Bronchial epithelial cell (primary cell): ENCODE results near the gene SHLD1. TPM values are rescaled to one million over a fixed set of nuclear protein-coding genes. Genes with fewer than 3 reads are reported as not detected.
"Not testable (repeated sequence)": the region's sequence is repeated elsewhere in the genome, so short reads cannot be mapped to it uniquely, and the experiment has no call there.

Experiments
- DNase-seq: peaks from one replicate; pipeline ENCODE4 v3.0.0-alpha.2; 2010; ENCODE audit warnings: low read depth
- FAIRE-seq: peaks from 2 replicates; lab custom pipeline; 2011; peaks lifted over from hg19 to GRCh38; lab: Jason Lieb, UNC
- H3K27me3 ChIP-seq: 2 replicates; pipeline ENCODE4 v1.5.1; 2011; ENCODE audit warnings: low read length; ENCODE audit not compliant: control insufficient read depth, insufficient read depth
- H3K36me3 ChIP-seq: 2 replicates; pipeline ENCODE4 v1.5.1; 2011; ENCODE audit warnings: low read length; ENCODE audit not compliant: control insufficient read depth, insufficient read depth
- H3K4me3 ChIP-seq: 2 replicates; pipeline ENCODE4 v1.5.1; 2011; ENCODE audit warnings: mild to moderate bottlenecking, low read depth, low read length, control low read depth
- total RNA-seq: library from RNA; depleted of rRNA; stranded (reverse); fragments of >200 nt; gene quantifications from 2 replicates; pipeline ENCODE4 v1.2.1, GENCODE V29; 2014
- TF ChIP-seq, protein P1 (sequence below): IDR thresholded peaks from 2 replicates; pipeline ENCODE4 v1.5.1; 2011; ENCODE audit warnings: mild to moderate bottlenecking, moderate library complexity, low read length, control low read depth, inconsistent platforms; ENCODE audit not compliant: insufficient read depth, severe bottlenecking

Gene SHLD1
- total RNA-seq, 1 donor from 2014 or later, result 4.5 TPM

DNA sequence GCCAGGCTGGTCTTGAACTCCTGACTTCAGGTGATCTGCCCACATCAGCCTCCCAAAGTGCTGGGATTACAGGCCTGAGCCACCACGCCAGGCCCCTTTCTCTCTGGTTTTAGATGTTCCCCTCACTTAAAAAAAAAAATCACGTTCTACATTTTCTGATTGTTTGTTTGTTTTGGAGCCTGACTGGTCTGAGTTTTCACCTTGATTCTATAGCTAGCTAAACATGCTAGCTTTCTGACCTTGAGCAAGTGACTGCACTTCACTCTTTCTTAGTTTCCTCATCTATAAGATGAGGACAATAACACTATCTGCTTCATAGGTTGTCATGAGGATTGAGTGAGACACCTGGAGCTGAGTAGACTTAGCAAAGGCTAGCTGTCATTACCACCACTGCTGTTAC is 43.7 kb downstream of the SHLD1 start:
- no peaks in the 10 kb centered on the region for H3K36me3 ChIP-seq
- DNase-seq (no peak), FAIRE-seq (no peak)
- TF ChIP-seq, protein P1, sequence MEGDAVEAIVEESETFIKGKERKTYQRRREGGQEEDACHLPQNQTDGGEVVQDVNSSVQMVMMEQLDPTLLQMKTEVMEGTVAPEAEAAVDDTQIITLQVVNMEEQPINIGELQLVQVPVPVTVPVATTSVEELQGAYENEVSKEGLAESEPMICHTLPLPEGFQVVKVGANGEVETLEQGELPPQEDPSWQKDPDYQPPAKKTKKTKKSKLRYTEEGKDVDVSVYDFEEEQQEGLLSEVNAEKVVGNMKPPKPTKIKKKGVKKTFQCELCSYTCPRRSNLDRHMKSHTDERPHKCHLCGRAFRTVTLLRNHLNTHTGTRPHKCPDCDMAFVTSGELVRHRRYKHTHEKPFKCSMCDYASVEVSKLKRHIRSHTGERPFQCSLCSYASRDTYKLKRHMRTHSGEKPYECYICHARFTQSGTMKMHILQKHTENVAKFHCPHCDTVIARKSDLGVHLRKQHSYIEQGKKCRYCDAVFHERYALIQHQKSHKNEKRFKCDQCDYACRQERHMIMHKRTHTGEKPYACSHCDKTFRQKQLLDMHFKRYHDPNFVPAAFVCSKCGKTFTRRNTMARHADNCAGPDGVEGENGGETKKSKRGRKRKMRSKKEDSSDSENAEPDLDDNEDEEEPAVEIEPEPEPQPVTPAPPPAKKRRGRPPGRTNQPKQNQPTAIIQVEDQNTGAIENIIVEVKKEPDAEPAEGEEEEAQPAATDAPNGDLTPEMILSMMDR, result no peak
- H3K4me3 ChIP-seq, result no peak overlapping the region
- no peaks in the 10 kb centered on the region for H3K27me3 ChIP-seq

DNA sequence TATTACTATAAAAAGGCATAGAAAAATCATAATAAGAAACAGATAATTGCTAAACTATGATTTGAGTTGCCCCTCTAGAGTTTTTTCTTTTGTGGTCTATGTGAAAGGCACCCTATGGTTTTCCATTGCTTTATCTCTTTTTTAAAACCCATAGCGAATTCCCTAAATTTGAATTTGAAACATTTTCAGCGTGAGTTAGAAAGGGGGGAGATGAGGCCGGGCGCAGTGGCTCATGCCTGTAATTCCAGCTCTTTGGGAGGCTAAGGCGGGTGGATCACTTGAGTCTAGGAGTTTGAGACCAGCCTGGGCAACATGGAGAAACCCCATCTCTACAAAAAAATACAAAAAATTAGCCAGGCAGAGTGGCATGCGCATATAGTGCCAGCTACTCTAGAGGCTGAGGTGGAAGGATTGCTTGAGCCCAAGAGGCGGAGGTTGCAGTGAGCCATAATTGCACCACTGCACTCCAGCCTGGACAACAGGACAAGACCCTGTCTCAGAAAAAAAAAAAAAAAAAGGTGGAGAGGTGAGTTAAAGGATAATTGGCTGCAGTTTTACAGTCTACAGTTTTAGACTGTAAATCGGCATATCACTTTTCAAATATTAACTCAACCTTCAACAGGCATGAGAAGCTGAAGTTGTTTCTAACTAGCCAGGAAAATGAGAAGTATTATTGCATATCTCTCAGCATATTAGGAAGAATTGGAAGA is 46.3 kb downstream of the SHLD1 start:
- Histone ChIP-seq H3K36me3 (no peaks in the 10 kb centered on the region), H3K27me3 (no peaks in the 10 kb centered on the region), H3K4me3 (no peak overlapping the region)
- TF ChIP-seq, protein P1, result no peak
- DNase-seq (no peak), FAIRE-seq (no peak)

DNA sequence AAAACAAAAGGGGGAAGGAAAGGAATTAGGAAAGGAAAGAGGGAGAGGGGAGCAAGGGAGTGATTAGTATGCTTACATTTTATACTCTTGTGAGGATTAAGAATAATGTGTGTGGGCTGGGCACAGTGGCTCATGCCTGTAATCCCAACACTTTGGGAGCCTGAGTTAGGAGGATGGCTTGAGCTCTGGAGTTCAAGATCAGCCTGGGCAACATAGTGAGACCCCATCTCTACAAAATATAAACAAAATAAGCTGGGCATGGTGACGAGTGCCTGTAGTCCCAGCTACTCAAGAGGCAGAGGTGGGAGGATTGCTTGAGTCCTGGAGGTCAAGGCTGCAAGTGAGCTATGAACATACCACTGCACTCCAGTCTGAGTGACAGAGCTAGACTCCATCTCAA is 47.0 kb downstream of the SHLD1 start:
- H3K4me3 ChIP-seq, result no peak overlapping the region
- no peak for DNase-seq
- TF ChIP-seq, protein P1, result no peak
- H3K36me3 ChIP-seq, result no peaks in the 10 kb centered on the region
- no peaks in the 10 kb centered on the region for H3K27me3 ChIP-seq
- FAIRE-seq, result no peak

DNA sequence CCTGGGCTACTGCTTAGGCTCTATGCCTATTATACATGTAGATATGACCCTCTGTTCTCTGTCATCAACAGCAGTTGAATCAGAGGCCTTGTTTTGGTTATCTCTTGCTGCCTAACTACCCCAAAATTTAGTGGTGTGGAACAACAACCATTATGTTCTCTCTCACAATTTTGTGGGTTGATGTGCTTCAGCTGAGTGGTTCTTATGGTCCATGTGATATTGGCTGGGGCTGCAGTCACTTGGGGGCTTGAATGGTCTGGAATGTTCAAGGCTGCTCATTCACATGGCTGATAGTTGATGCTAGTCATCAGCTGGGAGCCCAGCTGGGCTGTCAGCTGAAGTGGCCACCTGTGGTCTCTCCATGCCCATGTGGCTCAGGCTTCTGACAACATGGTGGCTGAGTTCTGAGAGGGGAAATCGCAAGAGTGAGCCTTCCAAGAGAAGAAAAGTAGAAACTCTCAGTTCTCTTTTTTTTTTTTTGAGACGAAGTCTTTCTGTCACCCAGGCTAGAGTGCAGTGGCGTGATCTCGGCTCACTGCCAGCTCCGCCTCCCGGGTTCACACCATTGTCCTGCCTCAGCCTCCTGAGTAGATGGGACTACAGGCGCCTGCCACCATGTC is 47.8 kb downstream of the SHLD1 start:
- Histone ChIP-seq H3K36me3 (no peaks in the 10 kb centered on the region), H3K4me3 (no peak overlapping the region), H3K27me3 (no peaks in the 10 kb centered on the region)
- TF ChIP-seq, protein P1, result no peak
- no peak for DNase-seq
- no peak for FAIRE-seq

DNA sequence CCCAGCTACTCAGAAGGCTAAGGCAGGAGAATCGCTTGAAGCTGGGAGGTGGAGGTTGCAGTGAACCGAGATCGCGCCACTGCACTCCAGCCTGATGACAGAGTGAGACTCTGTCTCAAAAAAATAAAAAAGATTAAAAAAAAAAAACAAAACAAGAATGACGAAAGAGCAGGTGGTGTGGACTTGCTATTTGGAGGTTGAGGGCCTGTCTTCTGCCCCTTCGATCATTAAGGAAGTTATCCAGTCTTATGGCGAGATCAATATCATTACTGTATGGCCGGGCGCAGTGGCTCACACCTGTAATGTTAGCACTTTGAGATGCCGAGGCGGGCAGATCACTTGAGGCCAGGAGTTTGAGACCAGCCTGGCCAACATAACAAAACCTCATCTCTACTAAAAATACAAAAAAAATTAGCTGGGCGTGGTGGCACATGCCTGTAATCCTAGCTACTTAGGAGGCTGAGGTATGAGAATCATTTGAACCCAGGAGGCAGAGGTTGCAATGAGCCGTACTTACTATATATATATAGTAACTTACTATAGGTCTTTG is 53.6 kb downstream of the SHLD1 start:
- not testable (repeated sequence) for H3K4me3 ChIP-seq, DNase-seq, H3K27me3 ChIP-seq, H3K36me3 ChIP-seq, FAIRE-seq

DNA sequence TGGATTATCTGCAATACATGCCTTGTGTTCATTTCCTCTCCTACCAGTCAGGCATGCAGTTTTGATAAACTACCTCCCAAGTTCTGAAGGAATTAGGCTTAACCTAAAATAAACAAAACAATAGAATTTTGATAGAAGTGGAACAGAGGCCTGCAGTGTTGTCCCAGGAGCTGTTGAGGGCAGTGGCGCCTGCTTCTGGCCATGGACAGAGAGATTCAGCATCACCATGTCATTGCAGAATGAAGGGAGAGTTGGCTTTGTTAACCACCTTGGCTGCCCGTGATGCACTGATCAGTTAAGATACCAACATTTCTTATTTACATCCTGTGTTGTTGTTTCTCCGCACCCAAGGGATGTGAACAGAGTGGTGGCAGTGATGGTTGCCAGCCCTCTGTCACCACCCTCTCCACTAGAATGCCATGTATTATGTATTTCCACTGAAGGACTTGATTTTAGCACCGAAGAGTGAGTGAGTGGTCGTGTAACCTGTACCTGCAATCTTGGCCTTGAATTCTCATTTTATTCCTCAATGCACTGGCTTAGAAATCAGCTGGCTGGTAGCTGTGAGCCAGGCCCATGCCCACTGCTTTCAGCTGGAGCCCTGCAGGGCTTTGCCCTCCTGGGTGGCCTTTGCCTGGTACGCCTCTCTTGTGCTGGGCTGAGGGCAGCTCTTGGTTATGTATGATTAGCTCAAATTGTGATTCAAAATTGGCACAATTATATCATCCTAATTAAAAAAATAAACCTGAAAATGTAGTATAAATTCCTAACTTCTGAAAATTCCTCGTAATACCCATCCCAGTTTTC is 56.5 kb downstream of the SHLD1 start:
- H3K27me3 ChIP-seq, result no peaks in the 10 kb centered on the region
- DNase-seq, result no peak
- FAIRE-seq, result no peak
- H3K36me3 ChIP-seq, result no peaks in the 10 kb centered on the region
- TF ChIP-seq, protein P1, result peak; percentile 2
- no peak overlapping the region for H3K4me3 ChIP-seq
